NB4 (cell line): ENCODE measurements around the gene KAT6B.

Source experiments
- MAX ChIP-seq: IDR thresholded peaks from 2 replicates; pipeline ENCODE4 v1.6.1; 2011; ENCODE audit warnings: low read depth, low read length
- POLR2A ChIP-seq: IDR thresholded peaks from 2 replicates; pipeline ENCODE4 v1.6.1; 2011; ENCODE audit warnings: mild to moderate bottlenecking; ENCODE audit not compliant: insufficient read length; ENCODE audit errors: extremely low read depth
- TF ChIP-seq, protein P1 (sequence below): IDR thresholded peaks from one replicate; pipeline ENCODE4 v1.5.1; 2012; ENCODE audit warnings: low read depth, low read length

- TF ChIP-seq, protein P1, sequence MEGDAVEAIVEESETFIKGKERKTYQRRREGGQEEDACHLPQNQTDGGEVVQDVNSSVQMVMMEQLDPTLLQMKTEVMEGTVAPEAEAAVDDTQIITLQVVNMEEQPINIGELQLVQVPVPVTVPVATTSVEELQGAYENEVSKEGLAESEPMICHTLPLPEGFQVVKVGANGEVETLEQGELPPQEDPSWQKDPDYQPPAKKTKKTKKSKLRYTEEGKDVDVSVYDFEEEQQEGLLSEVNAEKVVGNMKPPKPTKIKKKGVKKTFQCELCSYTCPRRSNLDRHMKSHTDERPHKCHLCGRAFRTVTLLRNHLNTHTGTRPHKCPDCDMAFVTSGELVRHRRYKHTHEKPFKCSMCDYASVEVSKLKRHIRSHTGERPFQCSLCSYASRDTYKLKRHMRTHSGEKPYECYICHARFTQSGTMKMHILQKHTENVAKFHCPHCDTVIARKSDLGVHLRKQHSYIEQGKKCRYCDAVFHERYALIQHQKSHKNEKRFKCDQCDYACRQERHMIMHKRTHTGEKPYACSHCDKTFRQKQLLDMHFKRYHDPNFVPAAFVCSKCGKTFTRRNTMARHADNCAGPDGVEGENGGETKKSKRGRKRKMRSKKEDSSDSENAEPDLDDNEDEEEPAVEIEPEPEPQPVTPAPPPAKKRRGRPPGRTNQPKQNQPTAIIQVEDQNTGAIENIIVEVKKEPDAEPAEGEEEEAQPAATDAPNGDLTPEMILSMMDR = no peak
- TF ChIP-seq POLR2A (no peak), MAX (no peak)
These were observed 239.9 kb downstream of the KAT6B start for GRCh38 chr10:75066271-75066670.
